Adrenal gland (tissue), 12 donors: ENCODE measurements around the gene PTPN18. TPM values are rescaled to one million over a fixed set of nuclear protein-coding genes. Genes with fewer than 3 reads are reported as not detected.

Experiments
- DNase-seq, 7 donors: peaks; one replicate each; pipeline ENCODE4 v3.0.0-alpha.2; 2019 to 2020
- H3K27ac ChIP-seq, 5 donors: fragments of 200-600 bp; sonication (generic) in 4 of 5; 1 replicate in 3 of 5; 2 replicates in 2 of 5; pipeline versions ENCODE4 v1.5.1 to v1.8.0; 2016 to 2020; ENCODE audit warnings: mild to moderate bottlenecking in 1 of 5
- H3K27me3 ChIP-seq: fragments of 200-600 bp; 2 replicates; pipeline ENCODE4 v1.8.0; 2021
- H3K36me3 ChIP-seq, 2 donors: fragments of 200-600 bp; replicated peaks in 1 of 2; 1 replicate in 1 of 2; 2 replicates in 1 of 2; pipeline versions ENCODE4 v1.5.1 to v1.8.0; 2018 to 2022
- H3K4me1 ChIP-seq, 2 donors: fragments of 200-600 bp; replicated peaks in 1 of 2; 1 replicate in 1 of 2; 2 replicates in 1 of 2; pipeline versions ENCODE4 v1.5.1 to v1.8.0; 2018 to 2021
- H3K4me3 ChIP-seq, 4 donors: fragments of 200-600 bp; sonication (generic) in 3 of 4; one replicate each; pipeline ENCODE4 v1.5.1; 2016 to 2018
- H3K9me3 ChIP-seq, 3 donors: fragments of 200-600 bp; sonication (generic) in 1 of 3; replicated peaks in 1 of 3; 1 replicate in 2 of 3; 2 replicates in 1 of 3; pipeline versions ENCODE4 v1.5.1 to v1.8.0; 2016 to 2021
- CTCF ChIP-seq, 6 experiments: fragments of 450-650 bp in 4 of 6; fragments of 200-600 bp in 2 of 6; sonication (generic) in 1 of 6; IDR thresholded peaks; 1 replicate in 5 of 6; 2 replicates in 1 of 6; pipeline versions ENCODE4 v1.5.1 to v1.8.0; 2016 to 2021; ENCODE audit warnings: antibody characterized with exemption in 6 of 6, mild to moderate bottlenecking in 2 of 6, moderate library complexity in 1 of 6
- POLR2A ChIP-seq, 2 donors: fragments of 450-650 bp; IDR thresholded peaks; one replicate each; pipeline ENCODE4 v1.6.1; 2017; ENCODE audit warnings: antibody characterized with exemption in 2 of 2, mild to moderate bottlenecking in 2 of 2, moderate library complexity in 1 of 2
- WGBS, 4 donors: extraction: QIAGEN DNeasy Blood & Tissue Kit in 2 of 4; methylation state at CpG; one replicate each; pipeline versions ENCODE4 v1.1.5 to v1.1.7; 2013 to 2017; 5-methylcytosine and 5-hydroxymethylcytosine counted together
- intact Hi-C, 2 donors: fragments of 100-400 bp; cut with DNase I; formaldehyde crosslinking; loops; one replicate each; pipeline versions ENCODE4 v1.14.1 to v1.15.0; 2022 to 2023
- polyA plus RNA-seq, 3 donors: library from polyadenylated mRNA; stranded (reverse); fragments of 200-250 nt in 2 of 3; fragments of 350-450 nt in 1 of 3; fragmentation: Illumina TruSeq in 1 of 3; extraction: RNeasy Lipid Tissue Mini Kit (QIAGEN cat#74804) in 1 of 3; gene quantifications; one replicate each; pipeline ENCODE4 v1.2.3, GENCODE V29; 2013 to 2014
- total RNA-seq, 9 donors: library from RNA; depleted of rRNA in 4 of 9; stranded (reverse); fragments of >200 nt in 4 of 9; fragments of 120-200 nt in 1 of 9; fragmentation: NEBNext Ultra II Directional in 1 of 9; extraction: Animal tissue kit (Norgen Biotek cat#: 25700) in 1 of 9; gene quantifications; one replicate each; pipeline versions ENCODE4 v1.1.0 to v1.2.4, GENCODE V29; 2013 to 2023
- donor health status: healthy with polysubstance abuse.
- donor health status: Bipolar disorder and iron deficiency.
- donor health status: DM: yes; HTN: yes; CAD: no.
- donor health status: DM: no; HTN: no; CAD: no.
- donor health status: DM: no; HTN: no; CAD: no.
- donor health status: DM: yes; HTN: yes; CAD: no.

Gene PTPN18
- total and polyA plus RNA-seq, 12 donors: 7.4 to 74.1 (median 42.1) TPM

GRCh38 chr2:130354139-130354428 is 1.8 kb upstream of the PTPN18 start:
- H3K27ac ChIP-seq: no peak overlapping the region
- TF ChIP-seq POLR2A (IDR thresholded peaks at IDR 0.05) (no peak), CTCF (IDR thresholded peaks at IDR 0.05) (no peak)
- intact Hi-C loops: no loop called here
- H3K4me1 ChIP-seq: peaks cover 8 to 18% of the 10 kb centered on the region in 2 donors
- no peak for DNase-seq
- no peaks in the 10 kb centered on the region for H3K9me3 ChIP-seq
- no peaks in the 10 kb centered on the region for H3K36me3 ChIP-seq
- no peaks in the 10 kb centered on the region for H3K27me3 ChIP-seq
- WGBS, 4 donors: 38 to 61% (median 53%) methylated on average over 1 of the region's 1 CpG; no CpG with 5 or more reads in 1 of the 4 donors
- H3K4me3 ChIP-seq: no peak overlapping the region

- no peaks in the 10 kb centered on the region for H3K36me3 ChIP-seq
- H3K4me3 ChIP-seq: peak overlapping the region; percentile 5 to 93 (median 70)
- no peaks in the 10 kb centered on the region for H3K27me3 ChIP-seq
- H3K27ac ChIP-seq: peak overlapping the region in 4 of 5 donors; percentile 62 to 87 (median 75)
- intact Hi-C loops: no loop called here
- H3K4me1 ChIP-seq: peaks cover 8 to 18% of the 10 kb centered on the region in 2 donors
- peak in 3 of 7 donors; percentile 26 to 58 (median 36) for DNase-seq
- no peaks in the 10 kb centered on the region for H3K9me3 ChIP-seq
- 13 to 47% (median 21%) methylated on average over 7 to 21 of the region's 21 CpGs for WGBS, 4 donors
- TF ChIP-seq CTCF (IDR thresholded peaks at IDR 0.05) (no peak), POLR2A (IDR thresholded peaks at IDR 0.05) (no peak)
Measured at GRCh38 chr2:130355172-130355577, 681 bp upstream of the PTPN18 start.

GRCh38 chr2:130357864-130358263 is 2.0 kb downstream of the PTPN18 start:
- TF ChIP-seq CTCF (IDR thresholded peaks at IDR 0.05) (no peak), POLR2A (IDR thresholded peaks at IDR 0.05) (no peak)
- Histone ChIP-seq H3K4me3 (no peak overlapping the region), H3K4me1 (peaks cover 8 to 18% of the 10 kb centered on the region in 2 donors), H3K27ac (no peak overlapping the region), H3K36me3 (no peaks in the 10 kb centered on the region), H3K9me3 (no peaks in the 10 kb centered on the region), H3K27me3 (no peaks in the 10 kb centered on the region)
- DNase-seq: no peak
- intact Hi-C loops: no loop called here
- 96 to 98% (median 97%) methylated on average over 7 of the region's 7 CpGs for WGBS, 4 donors

GRCh38 chr2:130358420-130359350 is 2.8 kb downstream of the PTPN18 start:
- no peaks in the 10 kb centered on the region for H3K27me3 ChIP-seq
- TF ChIP-seq POLR2A (IDR thresholded peaks at IDR 0.05): no peak
- TF ChIP-seq CTCF (IDR thresholded peaks at IDR 0.05): no peak
- H3K9me3 ChIP-seq: no peaks in the 10 kb centered on the region
- DNase-seq: no peak
- intact Hi-C loops: no loop called here
- WGBS, 4 donors: 92 to 95% (median 94%) methylated on average over 19 to 33 of the region's 33 CpGs
- no peak overlapping the region for H3K27ac ChIP-seq
- no peaks in the 10 kb centered on the region for H3K36me3 ChIP-seq
- peaks cover 8 to 18% of the 10 kb centered on the region in 2 donors for H3K4me1 ChIP-seq
- H3K4me3 ChIP-seq: no peak overlapping the region
